ENCODE measurements around the gene SLC29A1. TPM values are rescaled to one million over a fixed set of nuclear protein-coding genes. Genes with fewer than 3 reads are reported as not detected.
A peak's percentile ranks its signal among the peaks of the same experiment; 100 is the strongest.

Gene SLC29A1
- total and polyA plus RNA-seq, 9 of the 15 experiments (the other 6 are each of a cell fraction or from before 2014, with no cell fraction given): 18.9 to 170 (median 57.7) TPM

DNA sequence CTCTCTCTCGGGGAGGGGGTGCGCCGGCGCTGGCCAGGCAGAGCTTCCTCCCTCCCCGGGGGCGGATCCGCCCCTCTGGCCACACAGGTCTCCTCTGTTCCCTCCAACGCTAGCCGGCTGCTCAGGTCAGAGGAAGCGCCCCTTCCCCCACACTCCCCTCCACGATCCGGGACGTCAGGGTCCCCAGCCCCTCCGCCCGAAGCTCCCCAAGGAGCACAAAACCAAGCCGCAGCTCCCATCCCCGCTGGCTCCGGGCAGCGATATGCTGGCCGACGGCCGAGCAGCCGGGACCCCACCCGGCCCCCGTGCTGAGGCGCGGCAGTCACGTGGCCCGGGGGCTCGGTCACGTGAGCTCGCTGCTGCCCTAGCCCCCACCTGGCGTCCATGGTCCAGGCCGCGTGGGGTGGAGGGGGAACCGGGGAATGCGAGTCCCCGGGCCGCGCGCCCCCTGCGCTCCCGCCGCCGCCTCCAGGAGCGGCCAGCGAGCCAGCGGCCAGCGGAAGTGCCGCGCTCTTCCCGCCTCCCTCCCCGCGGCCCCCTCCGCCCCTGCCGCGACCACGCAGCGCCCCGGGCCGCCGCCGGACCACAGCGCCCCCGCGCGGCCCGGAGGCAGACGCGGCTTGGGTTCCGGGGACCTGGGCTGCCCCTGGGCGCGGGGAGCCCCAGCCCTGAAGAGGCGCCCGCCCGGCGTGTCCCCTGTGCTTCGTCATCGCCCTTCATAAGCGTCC lies 33.8 kb downstream of the SLC29A1 start, which contains the start of gene SLC35B2 (continued):
- TF ChIP-seq, protein P1, sequence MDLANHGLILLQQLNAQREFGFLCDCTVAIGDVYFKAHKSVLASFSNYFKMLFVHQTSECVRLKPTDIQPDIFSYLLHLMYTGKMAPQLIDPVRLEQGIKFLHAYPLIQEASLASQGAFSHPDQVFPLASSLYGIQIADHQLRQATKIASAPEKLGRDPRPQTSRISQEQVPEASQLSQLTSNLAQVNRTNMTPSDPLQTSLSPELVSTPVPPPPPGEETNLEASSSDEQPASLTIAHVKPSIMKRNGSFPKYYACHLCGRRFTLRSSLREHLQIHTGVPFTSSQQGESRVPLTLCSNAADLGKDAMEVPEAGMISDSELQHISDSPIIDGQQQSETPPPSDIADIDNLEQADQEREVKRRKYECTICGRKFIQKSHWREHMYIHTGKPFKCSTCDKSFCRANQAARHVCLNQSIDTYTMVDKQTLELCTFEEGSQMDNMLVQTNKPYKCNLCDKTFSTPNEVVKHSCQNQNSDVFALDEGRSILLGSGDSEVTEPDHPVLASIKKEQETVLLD (IDR thresholded peaks at IDR 0.05): no peak
- TF ChIP-seq, protein P2, sequence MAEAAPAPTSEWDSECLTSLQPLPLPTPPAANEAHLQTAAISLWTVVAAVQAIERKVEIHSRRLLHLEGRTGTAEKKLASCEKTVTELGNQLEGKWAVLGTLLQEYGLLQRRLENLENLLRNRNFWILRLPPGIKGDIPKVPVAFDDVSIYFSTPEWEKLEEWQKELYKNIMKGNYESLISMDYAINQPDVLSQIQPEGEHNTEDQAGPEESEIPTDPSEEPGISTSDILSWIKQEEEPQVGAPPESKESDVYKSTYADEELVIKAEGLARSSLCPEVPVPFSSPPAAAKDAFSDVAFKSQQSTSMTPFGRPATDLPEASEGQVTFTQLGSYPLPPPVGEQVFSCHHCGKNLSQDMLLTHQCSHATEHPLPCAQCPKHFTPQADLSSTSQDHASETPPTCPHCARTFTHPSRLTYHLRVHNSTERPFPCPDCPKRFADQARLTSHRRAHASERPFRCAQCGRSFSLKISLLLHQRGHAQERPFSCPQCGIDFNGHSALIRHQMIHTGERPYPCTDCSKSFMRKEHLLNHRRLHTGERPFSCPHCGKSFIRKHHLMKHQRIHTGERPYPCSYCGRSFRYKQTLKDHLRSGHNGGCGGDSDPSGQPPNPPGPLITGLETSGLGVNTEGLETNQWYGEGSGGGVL (CRISPR knock-in tag; IDR thresholded peaks at IDR 0.05): no peak
- TF ChIP-seq ELF2 (CRISPR knock-in tag; IDR thresholded peaks at IDR 0.05): peak; percentile 29
- TF ChIP-seq FOXA1 (IDR thresholded peaks at IDR 0.05; ENCODE audit: borderline replicate concordance): no peak
- TF ChIP-seq, protein P3, sequence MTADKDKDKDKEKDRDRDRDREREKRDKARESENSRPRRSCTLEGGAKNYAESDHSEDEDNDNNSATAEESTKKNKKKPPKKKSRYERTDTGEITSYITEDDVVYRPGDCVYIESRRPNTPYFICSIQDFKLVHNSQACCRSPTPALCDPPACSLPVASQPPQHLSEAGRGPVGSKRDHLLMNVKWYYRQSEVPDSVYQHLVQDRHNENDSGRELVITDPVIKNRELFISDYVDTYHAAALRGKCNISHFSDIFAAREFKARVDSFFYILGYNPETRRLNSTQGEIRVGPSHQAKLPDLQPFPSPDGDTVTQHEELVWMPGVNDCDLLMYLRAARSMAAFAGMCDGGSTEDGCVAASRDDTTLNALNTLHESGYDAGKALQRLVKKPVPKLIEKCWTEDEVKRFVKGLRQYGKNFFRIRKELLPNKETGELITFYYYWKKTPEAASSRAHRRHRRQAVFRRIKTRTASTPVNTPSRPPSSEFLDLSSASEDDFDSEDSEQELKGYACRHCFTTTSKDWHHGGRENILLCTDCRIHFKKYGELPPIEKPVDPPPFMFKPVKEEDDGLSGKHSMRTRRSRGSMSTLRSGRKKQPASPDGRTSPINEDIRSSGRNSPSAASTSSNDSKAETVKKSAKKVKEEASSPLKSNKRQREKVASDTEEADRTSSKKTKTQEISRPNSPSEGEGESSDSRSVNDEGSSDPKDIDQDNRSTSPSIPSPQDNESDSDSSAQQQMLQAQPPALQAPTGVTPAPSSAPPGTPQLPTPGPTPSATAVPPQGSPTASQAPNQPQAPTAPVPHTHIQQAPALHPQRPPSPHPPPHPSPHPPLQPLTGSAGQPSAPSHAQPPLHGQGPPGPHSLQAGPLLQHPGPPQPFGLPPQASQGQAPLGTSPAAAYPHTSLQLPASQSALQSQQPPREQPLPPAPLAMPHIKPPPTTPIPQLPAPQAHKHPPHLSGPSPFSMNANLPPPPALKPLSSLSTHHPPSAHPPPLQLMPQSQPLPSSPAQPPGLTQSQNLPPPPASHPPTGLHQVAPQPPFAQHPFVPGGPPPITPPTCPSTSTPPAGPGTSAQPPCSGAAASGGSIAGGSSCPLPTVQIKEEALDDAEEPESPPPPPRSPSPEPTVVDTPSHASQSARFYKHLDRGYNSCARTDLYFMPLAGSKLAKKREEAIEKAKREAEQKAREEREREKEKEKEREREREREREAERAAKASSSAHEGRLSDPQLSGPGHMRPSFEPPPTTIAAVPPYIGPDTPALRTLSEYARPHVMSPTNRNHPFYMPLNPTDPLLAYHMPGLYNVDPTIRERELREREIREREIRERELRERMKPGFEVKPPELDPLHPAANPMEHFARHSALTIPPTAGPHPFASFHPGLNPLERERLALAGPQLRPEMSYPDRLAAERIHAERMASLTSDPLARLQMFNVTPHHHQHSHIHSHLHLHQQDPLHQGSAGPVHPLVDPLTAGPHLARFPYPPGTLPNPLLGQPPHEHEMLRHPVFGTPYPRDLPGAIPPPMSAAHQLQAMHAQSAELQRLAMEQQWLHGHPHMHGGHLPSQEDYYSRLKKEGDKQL (CRISPR knock-in tag; IDR thresholded peaks at IDR 0.05; ENCODE audit: borderline replicate concordance): 0 out of 2 replicates have a peak, but pooled peaks have one; percentile 80
- TF ChIP-seq ZNF79 (CRISPR knock-in tag; IDR thresholded peaks at IDR 0.05; ENCODE audit: low read depth): no peak
- TF ChIP-seq CHCHD3 (CRISPR knock-in tag; IDR thresholded peaks at IDR 0.05): no peak
- no peak; the same call in 1 of the 2 replicates for TF ChIP-seq NR1H2 (CRISPR knock-in tag; IDR thresholded peaks at IDR 0.05)
- no peak for TF ChIP-seq ZNF174 (CRISPR knock-in tag; IDR thresholded peaks at IDR 0.05)
